PC-9 (cell line): Measurements from ENCODE around the gene PRDM16. TPM values are rescaled to one million over a fixed set of nuclear protein-coding genes. Genes with fewer than 3 reads are reported as not detected.

ENCODE experiments used
- BruUV-seq: library from RNA; stranded (reverse); fragments of 400-500 nt; replicated peaks from 2 replicates; lab custom pipeline; 2021; lab: Mats Ljungman, UMichigan
- CTCF ChIA-PET: fragments of 300-600 bp; sonication (Branson Sonifier 250); formaldehyde crosslinking; loops from one replicate; lab custom pipeline; 2022; ENCODE audit warnings: antibody characterized with exemption; lab: Charles Lee
- POLR2A ChIA-PET: fragments of 300-600 bp; sonication (Branson Sonifier 250); formaldehyde crosslinking; loops from one replicate; lab custom pipeline; 2022; ENCODE audit warnings: antibody characterized with exemption; ENCODE audit not compliant: unreplicated experiment; lab: Charles Lee
- DNase-seq, 2 experiments: peaks; one replicate each; pipeline versions ENCODE4 v3.0.0 to v3.0.0-alpha.2; 2015 to 2022; ENCODE audit warnings: mixed read lengths in 1 of 2
- H2AFZ ChIP-seq: fragments of 200-600 bp; sonication (generic); 2 replicates; pipeline ENCODE4 v1.8.1; 2017; ENCODE audit warnings: antibody characterized with exemption
- H3F3A ChIP-seq: fragments of 200-600 bp; sonication (generic); 2 replicates; pipeline ENCODE4 v1.8.1; 2017; ENCODE audit warnings: antibody characterized with exemption, mild to moderate bottlenecking, low read depth; ENCODE audit not compliant: insufficient read depth
- H3K27ac ChIP-seq: fragments of 200-600 bp; sonication (generic); 2 replicates; pipeline ENCODE4 v1.6.1; 2016; ENCODE audit warnings: mixed run types
- H3K27me3 ChIP-seq: fragments of 200-600 bp; sonication (generic); 2 replicates; pipeline ENCODE4 v1.6.1; 2016; ENCODE audit warnings: low read depth, mixed run types; ENCODE audit not compliant: insufficient read depth
- H3K36me3 ChIP-seq: fragments of 200-600 bp; sonication (generic); 2 replicates; pipeline ENCODE4 v1.6.1; 2016; ENCODE audit warnings: low read depth, mixed run types
- H3K4me1 ChIP-seq: fragments of 200-600 bp; sonication (generic); replicated peaks from 2 replicates; pipeline ENCODE4 v1.6.1; 2016; ENCODE audit warnings: mixed run types; ENCODE audit not compliant: insufficient read depth
- H3K4me2 ChIP-seq: fragments of 200-600 bp; sonication (generic); 2 replicates; pipeline ENCODE4 v1.6.1; 2017; ENCODE audit warnings: mixed run types
- H3K4me3 ChIP-seq: fragments of 200-600 bp; sonication (generic); 2 replicates; pipeline ENCODE4 v1.6.1; 2016; ENCODE audit warnings: mixed run types
- H3K79me2 ChIP-seq: fragments of 200-600 bp; sonication (generic); 2 replicates; pipeline ENCODE4 v1.6.1; 2017; ENCODE audit warnings: low read depth, mixed run types
- H3K9me2 ChIP-seq: fragments of 200-600 bp; sonication (generic); 2 replicates; pipeline ENCODE4 v1.8.1; 2017; ENCODE audit warnings: mild to moderate bottlenecking; ENCODE audit not compliant: insufficient read depth
- H3K9me3 ChIP-seq: fragments of 200-600 bp; sonication (generic); 2 replicates; pipeline ENCODE4 v1.8.1; 2016; ENCODE audit warnings: low read depth; ENCODE audit not compliant: insufficient read depth
- H4K20me1 ChIP-seq: fragments of 200-600 bp; sonication (generic); 2 replicates; pipeline ENCODE4 v1.8.1; 2017; ENCODE audit not compliant: insufficient read depth
- CTCF ChIP-seq: fragments of 200-600 bp; sonication (generic); conservative IDR thresholded peaks from 2 replicates; pipeline ENCODE4 v1.6.1; 2017; ENCODE audit warnings: mixed run types, antibody characterized with exemption, mild to moderate bottlenecking, moderate library complexity
- EZH2 ChIP-seq: fragments of 200-600 bp; sonication (generic); IDR thresholded peaks from 2 replicates; pipeline ENCODE4 v1.8.0; 2017; ENCODE audit warnings: antibody characterized with exemption, low read depth
- intact Hi-C: fragments of 100-400 bp; cut with micrococcal nuclease; formaldehyde crosslinking; loops from one replicate; pipeline ENCODE4 v1.10.0; 2022; ENCODE audit not compliant: unreplicated experiment
- total RNA-seq: library from RNA; stranded (reverse); gene quantifications from 2 replicates; pipeline ENCODE4 v1.2.3, GENCODE V29; 2021

The PRDM16 gene
- total RNA-seq, 1 experiment from 2014 or later, result not detected

- no peak overlapping the region for H3K27ac ChIP-seq
- TF ChIP-seq EZH2 (no peak), CTCF (no peak)
- no peaks in the 10 kb centered on the region for H3K4me1 ChIP-seq
- H3K36me3 ChIP-seq, result no peaks in the 10 kb centered on the region
- no peak overlapping the region for H3K4me3 ChIP-seq
- peaks cover 82% of the 10 kb centered on the region for H3K27me3 ChIP-seq
- no peak overlapping the region for H2AFZ ChIP-seq
- H3K79me2 ChIP-seq, result no peaks in the 10 kb centered on the region
- POLR2A ChIA-PET, result no interaction called here
- no peaks in the 10 kb centered on the region for H3K9me2 ChIP-seq
- H3K9me3 ChIP-seq, result no peaks in the 10 kb centered on the region
- 0 out of 2 replicates have a peak, but pooled peaks cover 3% of the 10 kb centered on the region for H3F3A ChIP-seq
- 0 out of 2 replicates have a peak, but pooled peaks cover 3% of the 10 kb centered on the region for H4K20me1 ChIP-seq
- no peak overlapping the region for H3K4me2 ChIP-seq
- no peak for DNase-seq
- intact Hi-C loops, result no loop called here
- BruUV-seq, result no TSS peak
- CTCF ChIA-PET, result no interaction called here
Measured at GRCh38 chr1:3436451-3436850, 367.4 kb downstream of the PRDM16 start.

GRCh38 chr1:3436901-3437300, 367.9 kb downstream of the PRDM16 start:
- Histone ChIP-seq H3K27me3 (peaks cover 82% of the 10 kb centered on the region), H3K36me3 (no peaks in the 10 kb centered on the region), H2AFZ (no peak overlapping the region), H3K9me2 (no peaks in the 10 kb centered on the region), H3K4me3 (no peak overlapping the region), H3F3A (0 out of 2 replicates have a peak, but pooled peaks cover 3% of the 10 kb centered on the region), H3K4me1 (no peaks in the 10 kb centered on the region), H4K20me1 (0 out of 2 replicates have a peak, but pooled peaks cover 3% of the 10 kb centered on the region), H3K4me2 (no peak overlapping the region), H3K79me2 (no peaks in the 10 kb centered on the region), H3K27ac (no peak overlapping the region), H3K9me3 (no peaks in the 10 kb centered on the region)
- no peak for DNase-seq
- CTCF ChIA-PET, result no interaction called here
- TF ChIP-seq CTCF (no peak), EZH2 (no peak)
- intact Hi-C loops, result no loop called here
- BruUV-seq, result no TSS peak
- POLR2A ChIA-PET, result no interaction called here

- BruUV-seq, result no TSS peak
- TF ChIP-seq CTCF (no peak), EZH2 (no peak)
- ChIA-PET CTCF (no interaction called here), POLR2A (no interaction called here)
- no peak for DNase-seq
- Histone ChIP-seq H3K4me1 (no peaks in the 10 kb centered on the region), H3K79me2 (no peaks in the 10 kb centered on the region), H2AFZ (no peak overlapping the region), H3K4me3 (no peak overlapping the region), H3K9me3 (no peaks in the 10 kb centered on the region), H4K20me1 (no peaks in the 10 kb centered on the region), H3K27me3 (peaks cover 84% of the 10 kb centered on the region), H3K4me2 (no peak overlapping the region), H3K27ac (no peak overlapping the region), H3K36me3 (no peaks in the 10 kb centered on the region), H3F3A (0 out of 2 replicates have a peak, but pooled peaks cover 3% of the 10 kb centered on the region), H3K9me2 (no peaks in the 10 kb centered on the region)
- intact Hi-C loops, result no loop called here
Measured at GRCh38 chr1:3438661-3439180, 369.7 kb downstream of the PRDM16 start.
